Osteoblast (primary cell): ENCODE measurements around the gene PIAS1. TPM values are rescaled to one million over a fixed set of nuclear protein-coding genes. Genes with fewer than 3 reads are reported as not detected.

Experiments
- DNase-seq: peaks from one replicate; pipeline ENCODE4 v3.0.0; 2011; ENCODE audit warnings: low spot score, mixed read lengths; ENCODE audit not compliant: insufficient read length; ENCODE audit errors: missing footprints
- H2AFZ ChIP-seq: 2 replicates; pipeline ENCODE4 v1.6.0; 2011; ENCODE audit warnings: mild to moderate bottlenecking, low read length
- H3K27ac ChIP-seq: 2 replicates; pipeline ENCODE4 v1.5.1; 2011; ENCODE audit warnings: mild to moderate bottlenecking, low read depth, low read length, moderate library complexity
- H3K27me3 ChIP-seq: 2 replicates; pipeline ENCODE4 v1.6.0; 2012; ENCODE audit warnings: mild to moderate bottlenecking, control low read depth, inconsistent platforms, low read length, moderate library complexity; ENCODE audit not compliant: insufficient read depth
- H3K36me3 ChIP-seq: 2 replicates; pipeline ENCODE4 v1.5.1; 2011; ENCODE audit warnings: mild to moderate bottlenecking, low read length, control low read depth, moderate library complexity; ENCODE audit not compliant: insufficient read depth
- H3K4me1 ChIP-seq: 2 replicates; pipeline ENCODE4 v1.5.1; 2011; ENCODE audit warnings: mild to moderate bottlenecking, low read length, control low read depth, moderate library complexity; ENCODE audit not compliant: insufficient read depth
- H3K4me2 ChIP-seq: 2 replicates; pipeline ENCODE4 v1.6.0; 2011; ENCODE audit warnings: mild to moderate bottlenecking, low read length; ENCODE audit not compliant: insufficient read depth
- H3K4me3 ChIP-seq: fragments of 200-600 bp; sonication (generic); 3 replicates; pipeline ENCODE4 v1.5.1; 2012; ENCODE audit warnings: mild to moderate bottlenecking, low read length, inconsistent platforms; ENCODE audit not compliant: insufficient read depth
- H3K79me2 ChIP-seq: 2 replicates; pipeline ENCODE4 v1.6.0; 2012; ENCODE audit warnings: mild to moderate bottlenecking, low read length, control low read depth, inconsistent platforms; ENCODE audit not compliant: insufficient read depth
- H3K9me3 ChIP-seq: 2 replicates; pipeline ENCODE4 v1.5.1; 2011; ENCODE audit warnings: low read depth, low read length, control low read depth
- H4K20me1 ChIP-seq: 2 replicates; pipeline ENCODE4 v1.6.0; 2012; ENCODE audit warnings: mild to moderate bottlenecking, low read length, control low read depth; ENCODE audit not compliant: insufficient read depth
- CTCF ChIP-seq: IDR thresholded peaks from 2 replicates; pipeline ENCODE4 v1.5.1; 2011; ENCODE audit warnings: mild to moderate bottlenecking, low read depth, low read length, moderate library complexity; ENCODE audit errors: extremely low read depth
- total RNA-seq: library from RNA; depleted of rRNA; stranded (reverse); fragments of >200 nt; gene quantifications from 2 replicates; pipeline ENCODE4 v1.2.3, GENCODE V29; 2012

Gene PIAS1
- total RNA-seq, 1 donor, result 29.0 TPM

GRCh38 chr15:68113273-68113672 lies 59.2 kb downstream of the PIAS1 start:
- H3K4me1 ChIP-seq, result peaks cover 22% of the 10 kb centered on the region
- H3K4me2 ChIP-seq, result peak overlapping the region; percentile 75
- no peak for DNase-seq
- peaks cover 18% of the 10 kb centered on the region for H4K20me1 ChIP-seq
- H2AFZ ChIP-seq, result no peak overlapping the region
- no peaks in the 10 kb centered on the region for H3K9me3 ChIP-seq
- H3K36me3 ChIP-seq, result no peaks in the 10 kb centered on the region
- H3K27ac ChIP-seq, result peak overlapping the region; percentile 0
- TF ChIP-seq CTCF, result no peak
- no peaks in the 10 kb centered on the region for H3K27me3 ChIP-seq
- H3K4me3 ChIP-seq, result no peak overlapping the region
- peaks cover 79% of the 10 kb centered on the region for H3K79me2 ChIP-seq

- no peak for DNase-seq
- H2AFZ ChIP-seq, result no peak overlapping the region
- H3K9me3 ChIP-seq, result no peaks in the 10 kb centered on the region
- H3K36me3 ChIP-seq, result no peaks in the 10 kb centered on the region
- H3K27ac ChIP-seq, result peak overlapping the region; percentile 73
- H3K4me1 ChIP-seq, result peaks cover 22% of the 10 kb centered on the region
- peaks cover 79% of the 10 kb centered on the region for H3K79me2 ChIP-seq
- no peak for TF ChIP-seq CTCF
- H4K20me1 ChIP-seq, result peaks cover 20% of the 10 kb centered on the region
- H3K4me2 ChIP-seq, result peak overlapping the region; percentile 75
- peak overlapping the region; percentile 63 for H3K4me3 ChIP-seq
- H3K27me3 ChIP-seq, result no peaks in the 10 kb centered on the region
Measured at GRCh38 chr15:68113751-68114150, 59.6 kb downstream of the PIAS1 start.

GRCh38 chr15:68114356-68114755 lies 60.2 kb downstream of the PIAS1 start:
- Histone ChIP-seq H2AFZ (no peak overlapping the region), H3K27me3 (no peaks in the 10 kb centered on the region), H3K36me3 (no peaks in the 10 kb centered on the region), H4K20me1 (peaks cover 20% of the 10 kb centered on the region), H3K4me3 (peak overlapping the region; percentile 63), H3K9me3 (no peaks in the 10 kb centered on the region), H3K4me2 (peak overlapping the region; percentile 75), H3K79me2 (peaks cover 77% of the 10 kb centered on the region), H3K27ac (peak overlapping the region; percentile 73), H3K4me1 (peaks cover 22% of the 10 kb centered on the region)
- TF ChIP-seq CTCF, result no peak
- no peak for DNase-seq

GRCh38 chr15:68114840-68115239 lies 60.7 kb downstream of the PIAS1 start:
- Histone ChIP-seq H3K27ac (peak overlapping the region; percentile 73), H3K4me1 (peaks cover 22% of the 10 kb centered on the region), H4K20me1 (peaks cover 20% of the 10 kb centered on the region), H3K9me3 (no peaks in the 10 kb centered on the region), H2AFZ (no peak overlapping the region), H3K27me3 (no peaks in the 10 kb centered on the region), H3K79me2 (peaks cover 77% of the 10 kb centered on the region), H3K4me3 (peak overlapping the region; percentile 63), H3K36me3 (no peaks in the 10 kb centered on the region), H3K4me2 (peak overlapping the region; percentile 75)
- TF ChIP-seq CTCF, result no peak
- no peak for DNase-seq
